GM12875 (cell line): ENCODE results near the gene OR2H2.

Experiments
- H3K4me3 ChIP-seq: one replicate; pipeline ENCODE4 v1.5.1; 2011; ENCODE audit warnings: low read depth, low read length, control low read depth
- TF ChIP-seq, protein P1 (sequence below): IDR thresholded peaks from 2 replicates; pipeline ENCODE4 v1.5.1; 2011; ENCODE audit warnings: low read depth, mild to moderate bottlenecking, control low read depth, inconsistent platforms, low read length, moderate library complexity, borderline replicate concordance; ENCODE audit not compliant: insufficient read depth

The OR2H2 gene

DNA sequence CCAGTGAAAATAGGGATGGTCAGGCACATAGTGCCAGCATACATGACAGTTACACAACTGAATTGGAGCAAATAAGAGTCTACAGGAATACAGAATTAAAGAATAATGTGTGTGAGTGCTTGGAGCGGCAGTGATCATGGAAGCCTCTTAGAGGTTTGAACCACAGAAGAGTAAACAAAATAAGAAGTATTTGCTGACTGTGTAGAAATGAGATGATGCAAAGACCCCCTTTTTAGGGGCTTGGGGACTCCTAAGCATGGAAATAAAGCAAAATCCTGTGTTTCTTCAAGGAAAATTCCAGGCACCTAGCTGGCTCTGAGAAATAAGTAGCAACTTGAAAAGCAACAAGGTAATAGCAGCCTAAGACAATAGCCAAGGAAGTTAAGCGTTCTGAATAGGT lies 6.8 kb downstream of the OR2H2 start:
- no peak overlapping the region for H3K4me3 ChIP-seq
- TF ChIP-seq, protein P1, sequence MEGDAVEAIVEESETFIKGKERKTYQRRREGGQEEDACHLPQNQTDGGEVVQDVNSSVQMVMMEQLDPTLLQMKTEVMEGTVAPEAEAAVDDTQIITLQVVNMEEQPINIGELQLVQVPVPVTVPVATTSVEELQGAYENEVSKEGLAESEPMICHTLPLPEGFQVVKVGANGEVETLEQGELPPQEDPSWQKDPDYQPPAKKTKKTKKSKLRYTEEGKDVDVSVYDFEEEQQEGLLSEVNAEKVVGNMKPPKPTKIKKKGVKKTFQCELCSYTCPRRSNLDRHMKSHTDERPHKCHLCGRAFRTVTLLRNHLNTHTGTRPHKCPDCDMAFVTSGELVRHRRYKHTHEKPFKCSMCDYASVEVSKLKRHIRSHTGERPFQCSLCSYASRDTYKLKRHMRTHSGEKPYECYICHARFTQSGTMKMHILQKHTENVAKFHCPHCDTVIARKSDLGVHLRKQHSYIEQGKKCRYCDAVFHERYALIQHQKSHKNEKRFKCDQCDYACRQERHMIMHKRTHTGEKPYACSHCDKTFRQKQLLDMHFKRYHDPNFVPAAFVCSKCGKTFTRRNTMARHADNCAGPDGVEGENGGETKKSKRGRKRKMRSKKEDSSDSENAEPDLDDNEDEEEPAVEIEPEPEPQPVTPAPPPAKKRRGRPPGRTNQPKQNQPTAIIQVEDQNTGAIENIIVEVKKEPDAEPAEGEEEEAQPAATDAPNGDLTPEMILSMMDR = no peak

DNA sequence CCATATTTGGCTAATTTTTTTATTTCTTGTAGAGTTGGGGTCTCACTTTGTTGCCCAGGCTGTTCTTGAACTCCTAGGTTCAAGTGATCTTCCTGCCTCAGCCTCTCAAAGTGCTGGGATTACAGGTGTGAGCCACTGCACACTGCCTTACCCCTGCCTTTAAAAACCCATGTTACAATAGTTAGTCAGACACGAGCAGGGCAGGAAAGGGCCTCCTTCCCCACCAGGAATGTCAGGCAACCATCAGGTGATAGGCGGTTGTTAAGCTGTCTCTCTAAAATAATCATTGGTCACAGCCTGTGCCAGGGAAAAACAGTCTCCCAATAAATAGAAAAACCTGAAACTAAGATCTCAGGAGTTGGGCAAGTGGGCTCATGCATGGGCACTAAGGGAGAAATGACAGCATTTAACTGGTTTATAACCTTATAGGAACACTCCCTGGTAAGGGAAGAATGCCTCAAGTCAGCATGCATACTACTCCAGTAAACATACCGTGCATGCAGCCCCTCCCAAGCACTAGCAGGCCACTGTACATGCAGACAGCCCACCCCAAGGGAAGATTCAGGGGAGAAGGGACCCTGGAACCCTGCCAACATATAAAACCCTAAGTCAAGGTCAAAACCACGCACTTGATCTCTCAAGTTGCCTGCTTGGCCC lies 8.4 kb downstream of the OR2H2 start:
- TF ChIP-seq, protein P1 = no peak
- H3K4me3 ChIP-seq = no peak overlapping the region

DNA sequence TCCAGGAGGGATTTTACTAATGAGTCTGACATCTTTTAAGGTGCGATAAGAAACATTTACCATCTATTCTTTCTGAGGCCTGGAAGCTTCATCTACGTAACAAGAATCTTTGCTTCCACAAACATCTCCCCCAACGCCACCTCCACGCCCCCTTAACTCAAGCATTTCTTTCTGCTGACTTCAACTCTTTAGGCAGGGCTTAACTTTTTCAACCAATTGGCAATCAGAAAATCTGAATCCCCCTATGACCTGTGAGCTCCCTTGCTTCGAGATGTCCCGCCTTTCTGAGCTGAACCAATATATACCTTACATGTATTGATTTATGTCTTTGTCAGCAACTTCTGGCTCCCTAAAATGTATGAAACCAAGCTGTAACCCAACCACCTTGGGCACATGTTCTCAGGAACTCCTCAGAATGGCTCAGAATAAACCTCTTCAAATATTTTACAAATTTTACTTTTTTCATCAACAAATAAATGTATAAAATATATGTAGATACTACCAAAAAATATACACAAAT lies 11.5 kb downstream of the OR2H2 start:
- no peak overlapping the region for H3K4me3 ChIP-seq
- TF ChIP-seq, protein P1 = no peak

DNA sequence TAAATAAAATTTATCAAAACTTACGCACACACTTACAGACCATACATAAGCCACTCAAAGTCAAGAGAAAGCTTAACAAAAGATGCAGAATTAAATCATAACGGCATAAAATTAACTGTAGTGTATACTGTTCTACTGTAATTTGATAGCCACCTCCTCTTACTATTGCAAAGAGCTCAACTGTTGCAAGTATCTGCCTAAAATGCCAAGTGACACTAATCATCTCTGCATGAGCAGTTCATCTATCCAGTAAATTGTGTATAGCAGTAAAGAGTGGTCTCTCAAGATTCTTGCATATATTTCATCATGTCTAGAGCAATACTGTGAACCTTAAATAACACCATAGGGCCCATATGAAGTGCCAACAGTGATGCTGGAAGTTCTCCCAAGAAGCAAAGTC lies 12.3 kb downstream of the OR2H2 start:
- H3K4me3 ChIP-seq = no peak overlapping the region
- TF ChIP-seq, protein P1 = no peak

DNA sequence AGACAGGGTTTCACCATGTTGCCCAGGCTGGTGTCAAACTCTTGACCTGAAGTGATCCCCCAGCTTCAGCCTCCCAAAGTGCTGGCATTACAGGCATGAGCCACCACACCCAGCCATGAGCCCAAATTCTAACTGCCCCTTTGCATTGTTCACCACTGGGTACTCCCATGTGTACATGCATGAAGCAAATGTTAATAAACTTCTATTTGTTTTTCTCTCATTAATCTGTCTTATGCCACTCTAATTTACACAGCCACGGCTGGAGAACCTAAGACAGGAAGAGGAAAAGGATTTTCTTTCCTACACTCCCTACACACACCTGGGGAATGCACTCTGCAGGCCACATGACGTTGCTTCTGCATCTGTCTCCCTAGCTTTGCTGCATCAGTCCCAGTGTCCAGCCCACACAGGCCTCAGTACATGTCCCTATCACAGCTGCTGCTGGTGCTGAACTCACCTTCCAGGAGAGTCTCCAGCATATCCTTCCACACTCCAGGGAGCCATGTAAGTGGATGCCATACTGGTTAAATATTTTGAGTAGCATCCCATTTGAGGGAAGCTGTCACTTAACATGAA lies 13.3 kb downstream of the OR2H2 start:
- TF ChIP-seq, protein P1 = no peak
- H3K4me3 ChIP-seq = no peak overlapping the region

DNA sequence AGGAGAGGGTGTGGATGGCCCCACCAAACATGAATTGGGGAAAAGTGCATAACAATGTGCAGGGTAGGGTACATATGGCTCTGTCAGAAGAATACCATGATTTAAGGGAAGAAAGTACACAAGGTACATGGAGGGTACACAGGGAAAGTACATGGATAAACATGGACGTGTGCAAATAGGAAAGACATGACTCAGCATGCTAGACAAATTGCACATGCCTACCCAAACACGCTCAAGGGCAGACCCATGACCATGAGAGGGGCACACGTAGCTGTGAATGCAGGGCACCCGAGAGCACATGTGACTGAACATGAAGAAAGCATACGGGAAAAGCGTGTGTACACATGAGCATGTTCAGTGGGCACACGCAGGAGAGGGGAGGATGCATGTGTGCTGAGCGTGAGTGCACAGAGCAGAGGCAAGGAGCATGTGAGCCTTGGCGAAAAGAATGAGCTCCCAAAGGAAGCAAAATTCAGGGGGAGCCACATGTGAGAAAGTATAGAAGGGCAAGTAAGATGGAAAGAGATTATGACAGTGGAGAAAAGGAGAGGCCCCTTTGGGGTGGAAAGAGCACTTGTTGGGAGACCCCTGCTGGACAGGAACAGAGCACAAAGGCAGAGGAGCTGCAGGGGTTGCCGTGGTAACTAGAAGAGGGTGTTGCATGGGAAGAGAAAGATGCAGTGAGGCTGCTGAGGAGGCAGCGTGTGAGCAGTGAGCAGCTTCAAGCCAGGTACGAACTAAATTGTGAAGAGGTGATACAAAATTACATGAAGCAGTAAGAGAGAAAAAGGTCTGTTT lies 17.8 kb downstream of the OR2H2 start:
- no peak overlapping the region for H3K4me3 ChIP-seq
- TF ChIP-seq, protein P1 = peak; percentile 21; the same call in 1 of the 2 replicates
